SH-SY5Y (cell line): ENCODE measurements around the gene BRD4.

ENCODE experiments used
- GATA2 ChIP-seq: IDR thresholded peaks from 2 replicates; pipeline ENCODE4 v1.6.1; 2011; ENCODE audit warnings: mild to moderate bottlenecking, low read depth, low read length
- GATA3 ChIP-seq: IDR thresholded peaks from 2 replicates; pipeline ENCODE4 v1.6.1; 2011; ENCODE audit warnings: low read depth, mild to moderate bottlenecking, low read length, moderate library complexity

BRD4 gene

GRCh38 chr19:15247107-15248014, 85.0 kb downstream of the BRD4 start:
- no peak for TF ChIP-seq GATA3
- no peak for TF ChIP-seq GATA2

DNA sequence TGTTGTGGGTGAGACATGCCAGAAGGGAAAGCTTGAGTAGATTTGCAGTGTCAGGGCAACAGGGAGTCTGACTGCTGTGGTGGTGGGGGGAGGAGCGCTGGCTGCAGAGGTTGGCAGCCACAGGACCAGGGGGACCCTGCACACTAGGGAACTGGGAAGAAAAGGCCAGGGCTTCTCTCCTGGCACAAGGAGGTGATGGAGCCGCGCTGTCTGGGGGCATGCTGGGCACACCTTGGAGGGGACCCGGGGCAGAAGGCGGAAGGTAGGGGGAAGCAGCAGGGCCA, 86.2 kb downstream of the BRD4 start:
- TF ChIP-seq GATA3 (no peak), GATA2 (no peak)

DNA sequence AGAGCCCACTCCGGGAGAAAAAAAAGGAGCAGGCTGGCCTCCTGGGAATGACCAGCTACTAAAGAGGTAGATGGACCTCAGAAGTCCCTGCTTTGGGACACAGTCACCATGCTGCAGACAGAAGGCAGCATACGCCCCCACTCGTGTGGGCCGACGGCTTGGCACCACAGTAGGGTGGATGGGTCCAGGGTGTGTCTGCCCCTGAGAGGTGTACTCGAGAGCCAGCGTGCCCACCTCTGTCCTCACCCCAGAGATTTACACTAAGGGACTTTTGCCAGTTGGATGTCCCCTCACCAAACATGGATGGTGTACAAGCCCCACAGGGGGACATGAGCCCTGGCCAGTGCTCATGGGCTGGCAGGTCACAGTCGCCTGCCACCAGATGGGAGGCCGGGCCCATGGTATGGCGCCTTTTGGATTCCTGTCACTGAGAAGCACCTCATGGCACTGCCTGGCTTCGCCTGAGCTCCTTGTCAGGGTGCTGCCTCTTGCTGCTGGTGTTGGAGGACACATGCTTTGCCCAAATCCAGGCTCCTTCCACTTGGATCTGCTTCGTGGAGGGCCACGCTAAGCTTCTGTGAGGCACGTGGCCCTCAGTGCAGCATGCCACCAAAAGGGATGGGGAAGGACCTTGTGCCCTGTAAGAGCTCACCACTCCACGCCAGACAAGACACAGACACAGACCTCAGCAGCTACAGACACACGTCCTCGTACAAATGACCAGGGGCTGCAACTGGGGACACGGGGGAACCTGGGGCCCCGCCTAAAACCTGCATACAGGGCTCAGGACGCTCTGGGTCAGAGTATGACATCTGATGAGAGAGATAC, 86.8 kb downstream of the BRD4 start:
- TF ChIP-seq GATA2 (no peak), GATA3 (no peak)

DNA sequence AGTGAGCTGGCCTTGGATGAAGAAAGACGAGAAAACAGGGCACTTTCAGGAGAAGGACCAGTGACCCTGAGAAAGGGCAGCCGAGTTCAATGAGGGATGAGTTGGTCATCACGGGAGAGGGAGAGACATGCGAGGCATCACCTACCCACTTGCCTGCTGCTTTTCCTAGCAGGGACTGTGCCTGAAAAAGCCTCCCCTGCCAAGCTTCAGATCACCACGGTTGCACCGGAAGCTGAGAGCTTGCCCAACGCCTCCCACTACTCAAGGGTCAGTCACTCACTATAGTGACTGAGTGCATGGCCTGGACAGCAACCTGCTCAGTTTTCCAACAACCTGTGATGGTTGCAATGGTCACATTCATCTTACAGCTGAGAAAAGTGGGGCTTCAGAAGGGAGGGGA, 87.5 kb downstream of the BRD4 start:
- no peak for TF ChIP-seq GATA2
- TF ChIP-seq GATA3, result no peak

- TF ChIP-seq GATA2 (no peak), GATA3 (no peak)
Measured at GRCh38 chr19:15244106-15244803, 88.1 kb downstream of the BRD4 start.

- no peak for TF ChIP-seq GATA2
- TF ChIP-seq GATA3, result no peak
Measured at GRCh38 chr19:15243236-15243957, 88.9 kb downstream of the BRD4 start.

DNA sequence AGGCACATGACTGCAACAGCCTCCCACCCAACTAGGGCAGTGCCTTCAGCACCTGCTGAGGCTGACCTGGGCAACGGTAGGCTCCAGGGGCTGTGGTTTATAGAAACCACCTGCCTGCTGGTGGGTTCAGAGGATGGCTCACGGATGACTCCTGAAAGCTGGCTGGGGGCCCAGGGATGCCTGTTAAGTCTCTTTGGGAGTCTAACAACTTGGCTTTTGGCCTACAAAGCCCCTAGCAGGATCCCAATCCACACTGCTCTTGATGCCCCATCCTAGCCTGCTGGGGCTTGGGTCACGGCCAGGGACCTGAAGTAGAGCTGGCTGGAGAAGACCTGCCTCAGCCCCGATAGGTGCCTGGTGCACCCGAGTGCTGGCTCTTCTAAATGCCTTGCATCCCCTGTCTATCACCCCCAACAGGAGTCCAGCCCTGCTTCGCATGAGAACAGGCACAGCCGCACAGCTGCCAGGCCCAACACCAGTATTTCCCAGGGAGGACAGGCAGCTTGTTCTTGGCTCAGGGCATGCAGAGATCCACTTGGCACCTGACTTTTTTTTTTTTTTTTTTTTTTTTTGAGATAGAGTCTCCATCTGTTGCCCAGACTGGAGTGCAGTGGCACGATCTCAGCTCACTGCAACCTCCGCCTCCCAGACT, 91.0 kb downstream of the BRD4 start:
- TF ChIP-seq GATA3 (no peak), GATA2 (no peak)

DNA sequence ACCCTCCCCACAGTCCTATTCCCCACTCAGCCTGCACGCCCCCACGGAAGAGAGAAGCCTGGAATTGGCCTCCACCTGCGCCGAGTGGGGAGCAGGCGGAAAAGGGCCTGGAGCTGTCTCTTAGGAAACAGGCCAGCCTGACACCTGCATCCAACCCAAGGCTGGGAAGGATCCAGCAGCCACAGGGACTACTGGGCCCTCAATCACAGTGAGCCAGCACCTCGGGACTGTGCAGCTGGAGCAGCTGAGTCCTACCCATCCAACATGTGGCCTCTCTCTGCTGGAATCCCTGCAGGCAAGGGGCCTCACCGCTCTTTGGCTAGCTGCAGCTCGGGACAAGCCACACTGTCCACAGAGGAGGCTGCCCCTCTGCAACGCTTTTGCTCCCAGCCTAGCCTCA, 91.8 kb downstream of the BRD4 start:
- TF ChIP-seq GATA2, result no peak

DNA sequence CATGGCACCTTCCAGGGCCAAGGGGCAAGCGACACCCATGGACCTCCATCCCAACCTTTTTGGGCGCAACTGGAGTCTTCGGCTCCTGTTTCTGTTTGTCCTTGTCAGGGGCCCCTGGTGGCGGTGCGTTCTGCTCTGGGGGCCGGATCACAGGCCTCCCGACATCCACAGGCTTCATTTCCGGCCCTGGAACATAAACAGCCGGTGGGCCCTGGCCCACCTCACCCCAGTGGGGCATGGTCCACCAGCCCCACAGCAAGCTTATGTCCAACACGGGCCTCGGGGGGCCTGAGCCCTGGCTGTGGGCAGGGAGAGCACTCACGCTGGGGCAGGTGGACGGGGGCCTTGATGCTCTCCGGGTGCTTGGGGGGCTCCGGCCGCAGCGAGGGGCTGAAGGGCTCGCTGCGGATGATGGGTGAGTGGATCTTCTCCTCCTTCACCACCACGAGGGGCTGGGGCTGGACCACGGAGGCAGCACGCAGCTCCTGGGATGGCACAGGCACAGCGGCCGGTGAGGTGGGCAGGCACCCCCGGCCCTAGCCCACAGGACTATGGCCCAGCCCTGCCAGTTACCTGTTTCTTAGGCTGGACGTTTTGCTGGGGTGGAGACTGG, 92.9 kb downstream of the BRD4 start:
- TF ChIP-seq GATA3, result no peak
- TF ChIP-seq GATA2, result no peak

DNA sequence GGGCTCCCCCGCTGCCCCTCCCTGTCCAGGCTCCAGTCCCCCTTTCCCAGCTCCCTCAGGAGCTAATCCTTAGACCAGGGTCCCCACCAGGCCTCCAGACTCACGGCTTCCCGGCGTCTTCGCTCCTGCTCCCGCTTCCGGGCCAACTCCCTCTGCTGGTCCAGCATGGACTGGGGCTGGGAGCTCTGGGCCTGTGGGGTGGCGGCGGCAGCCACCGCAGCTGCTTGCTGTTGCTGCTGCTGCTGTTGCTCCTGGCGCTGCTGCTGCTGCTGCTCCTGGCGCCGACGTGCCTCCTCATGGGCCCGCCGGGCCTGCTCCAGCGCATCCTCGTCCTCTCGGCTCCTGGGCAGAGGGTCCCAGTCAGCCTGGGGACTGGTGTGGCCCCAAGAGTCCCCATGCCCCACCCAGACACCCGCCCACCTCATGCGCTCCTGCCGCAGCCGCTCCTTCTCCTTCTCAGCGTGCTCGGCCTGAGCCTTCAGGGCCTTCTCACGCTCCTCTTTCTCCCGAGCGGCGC, 93.6 kb downstream of the BRD4 start:
- TF ChIP-seq GATA3, result no peak
- no peak for TF ChIP-seq GATA2

GRCh38 chr19:15237759-15238638, 94.3 kb downstream of the BRD4 start:
- TF ChIP-seq GATA2, result no peak
- no peak for TF ChIP-seq GATA3

DNA sequence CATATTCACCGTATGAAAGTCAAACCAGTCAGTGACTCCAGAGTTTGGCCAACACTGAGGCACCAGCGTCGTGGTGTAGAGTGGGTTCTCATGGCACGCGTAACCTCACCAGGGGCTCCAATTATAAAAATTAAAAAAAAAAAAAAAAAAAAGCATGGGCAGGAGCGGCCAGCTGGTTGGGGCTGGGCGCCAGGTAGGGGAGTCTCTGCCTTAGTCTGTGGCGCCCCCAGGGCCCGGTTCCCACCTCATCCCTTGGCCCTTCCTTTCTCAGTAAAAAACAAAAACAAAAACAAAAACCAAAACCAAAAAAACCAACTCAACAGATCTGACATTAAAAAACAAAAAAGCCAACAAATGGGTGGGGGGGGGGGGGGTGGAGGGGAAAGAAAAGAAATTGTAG, 95.5 kb downstream of the BRD4 start:
- TF ChIP-seq GATA2 (no peak), GATA3 (no peak)
